Measurements from ENCODE around the gene CUBN.

DNA sequence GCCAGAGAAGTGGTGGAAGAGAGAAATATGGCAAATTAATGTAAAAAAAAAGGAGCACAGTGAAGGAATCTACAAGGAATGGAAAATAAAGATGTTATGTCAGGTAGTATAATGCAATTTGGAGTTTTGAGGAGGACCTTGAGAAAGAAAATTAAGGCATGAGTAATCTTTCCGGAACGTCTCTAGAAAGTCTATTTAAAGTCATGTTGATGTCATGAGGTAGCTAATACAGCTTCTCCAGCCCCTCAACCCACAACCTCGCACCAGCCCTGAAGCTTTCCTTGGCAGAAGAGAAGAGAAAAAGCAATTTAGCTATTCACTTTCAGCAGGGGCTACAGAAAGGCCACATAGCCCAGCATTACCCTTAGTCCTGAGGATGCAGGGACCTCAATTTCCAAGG, 49.4 kb upstream of the CUBN start:
- TF ChIP-seq, protein P1, sequence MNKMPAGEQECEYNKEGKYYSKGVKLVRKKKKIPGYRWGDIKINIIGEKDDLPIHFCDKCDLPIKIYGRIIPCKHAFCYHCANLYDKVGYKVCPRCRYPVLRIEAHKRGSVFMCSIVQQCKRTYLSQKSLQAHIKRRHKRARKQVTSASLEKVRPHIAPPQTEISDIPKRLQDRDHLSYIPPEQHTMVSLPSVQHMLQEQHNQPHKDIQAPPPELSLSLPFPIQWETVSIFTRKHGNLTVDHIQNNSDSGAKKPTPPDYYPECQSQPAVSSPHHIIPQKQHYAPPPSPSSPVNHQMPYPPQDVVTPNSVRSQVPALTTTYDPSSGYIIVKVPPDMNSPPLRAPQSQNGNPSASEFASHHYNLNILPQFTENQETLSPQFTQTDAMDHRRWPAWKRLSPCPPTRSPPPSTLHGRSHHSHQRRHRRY (tag by site-specific recombination; IDR thresholded peaks at IDR 0.05) = no peak
- TF ChIP-seq KLF8 (tag by site-specific recombination; IDR thresholded peaks at IDR 0.05) (no peak), SP3 (tag by site-specific recombination; IDR thresholded peaks at IDR 0.05) (no peak), ZBTB21 (tag by site-specific recombination; IDR thresholded peaks at IDR 0.05) (no peak)
- TF ChIP-seq, protein P2, sequence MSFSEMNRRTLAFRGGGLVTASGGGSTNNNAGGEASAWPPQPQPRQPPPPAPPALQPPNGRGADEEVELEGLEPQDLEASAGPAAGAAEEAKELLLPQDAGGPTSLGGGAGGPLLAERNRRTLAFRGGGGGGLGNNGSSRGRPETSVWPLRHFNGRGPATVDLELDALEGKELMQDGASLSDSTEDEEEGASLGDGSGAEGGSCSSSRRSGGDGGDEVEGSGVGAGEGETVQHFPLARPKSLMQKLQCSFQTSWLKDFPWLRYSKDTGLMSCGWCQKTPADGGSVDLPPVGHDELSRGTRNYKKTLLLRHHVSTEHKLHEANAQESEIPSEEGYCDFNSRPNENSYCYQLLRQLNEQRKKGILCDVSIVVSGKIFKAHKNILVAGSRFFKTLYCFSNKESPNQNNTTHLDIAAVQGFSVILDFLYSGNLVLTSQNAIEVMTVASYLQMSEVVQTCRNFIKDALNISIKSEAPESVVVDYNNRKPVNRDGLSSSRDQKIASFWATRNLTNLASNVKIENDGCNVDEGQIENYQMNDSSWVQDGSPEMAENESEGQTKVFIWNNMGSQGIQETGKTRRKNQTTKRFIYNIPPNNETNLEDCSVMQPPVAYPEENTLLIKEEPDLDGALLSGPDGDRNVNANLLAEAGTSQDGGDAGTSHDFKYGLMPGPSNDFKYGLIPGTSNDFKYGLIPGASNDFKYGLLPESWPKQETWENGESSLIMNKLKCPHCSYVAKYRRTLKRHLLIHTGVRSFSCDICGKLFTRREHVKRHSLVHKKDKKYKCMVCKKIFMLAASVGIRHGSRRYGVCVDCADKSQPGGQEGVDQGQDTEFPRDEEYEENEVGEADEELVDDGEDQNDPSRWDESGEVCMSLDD (tag by site-specific recombination; IDR thresholded peaks at IDR 0.05) = no peak
- TF ChIP-seq, protein P3, sequence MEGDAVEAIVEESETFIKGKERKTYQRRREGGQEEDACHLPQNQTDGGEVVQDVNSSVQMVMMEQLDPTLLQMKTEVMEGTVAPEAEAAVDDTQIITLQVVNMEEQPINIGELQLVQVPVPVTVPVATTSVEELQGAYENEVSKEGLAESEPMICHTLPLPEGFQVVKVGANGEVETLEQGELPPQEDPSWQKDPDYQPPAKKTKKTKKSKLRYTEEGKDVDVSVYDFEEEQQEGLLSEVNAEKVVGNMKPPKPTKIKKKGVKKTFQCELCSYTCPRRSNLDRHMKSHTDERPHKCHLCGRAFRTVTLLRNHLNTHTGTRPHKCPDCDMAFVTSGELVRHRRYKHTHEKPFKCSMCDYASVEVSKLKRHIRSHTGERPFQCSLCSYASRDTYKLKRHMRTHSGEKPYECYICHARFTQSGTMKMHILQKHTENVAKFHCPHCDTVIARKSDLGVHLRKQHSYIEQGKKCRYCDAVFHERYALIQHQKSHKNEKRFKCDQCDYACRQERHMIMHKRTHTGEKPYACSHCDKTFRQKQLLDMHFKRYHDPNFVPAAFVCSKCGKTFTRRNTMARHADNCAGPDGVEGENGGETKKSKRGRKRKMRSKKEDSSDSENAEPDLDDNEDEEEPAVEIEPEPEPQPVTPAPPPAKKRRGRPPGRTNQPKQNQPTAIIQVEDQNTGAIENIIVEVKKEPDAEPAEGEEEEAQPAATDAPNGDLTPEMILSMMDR (tag by site-specific recombination; IDR thresholded peaks at IDR 0.05) = no peak
